HG03280 (cell line): ENCODE results near the gene SLC25A21.

Experiments used
- ATAC-seq: cut with Tn5 transposase; IDR thresholded peaks from one replicate; pipeline ENCODE4 v1.9.1; 2021; ENCODE audit warnings: mild to moderate bottlenecking, moderate library complexity; ENCODE audit not compliant: unreplicated experiment

SLC25A21 gene

GRCh38 chr14:36674659-36675058 lies 497.7 kb downstream of the SLC25A21 start:
- no peak for ATAC-seq

DNA sequence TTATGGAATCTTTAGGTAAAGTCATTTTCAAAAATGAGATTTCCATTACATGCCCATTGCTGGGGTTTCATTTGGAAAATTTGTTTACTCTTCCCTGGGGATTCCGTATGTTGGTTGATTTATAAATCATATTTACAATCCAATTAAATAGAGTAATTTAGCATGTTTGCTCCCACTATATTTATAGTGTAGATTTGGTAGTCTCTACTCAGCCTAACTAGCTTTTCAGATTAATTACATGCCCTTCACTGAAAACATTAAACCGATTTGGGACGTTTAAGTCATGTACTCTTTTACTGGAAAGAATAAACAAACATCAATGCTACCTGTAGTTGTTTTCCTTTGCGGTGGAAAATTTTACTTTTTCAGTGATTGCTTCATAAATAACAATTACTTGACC lies 500.3 kb downstream of the SLC25A21 start:
- ATAC-seq = no peak

DNA sequence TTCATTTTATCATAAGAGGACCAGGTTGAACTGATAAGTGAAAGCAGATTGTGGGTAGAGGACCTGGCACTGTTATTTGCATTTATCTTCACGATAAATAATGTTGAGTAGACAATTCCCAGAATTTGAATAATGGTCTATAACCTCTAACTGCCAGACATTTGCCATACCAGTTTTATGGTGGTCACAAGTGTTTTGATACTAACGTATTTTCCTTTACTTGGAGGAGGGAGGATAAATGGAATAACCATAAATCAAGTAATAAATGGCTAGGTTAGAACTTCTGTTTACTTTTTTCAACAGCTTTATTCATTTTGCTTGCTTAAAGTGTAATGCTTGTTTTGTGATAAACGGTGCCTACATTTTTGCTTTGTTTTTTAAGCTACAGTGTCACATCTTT lies 501.3 kb downstream of the SLC25A21 start:
- no peak for ATAC-seq

- ATAC-seq = no peak
These were observed 504.7 kb downstream of the SLC25A21 start for GRCh38 chr14:36667679-36668078.

DNA sequence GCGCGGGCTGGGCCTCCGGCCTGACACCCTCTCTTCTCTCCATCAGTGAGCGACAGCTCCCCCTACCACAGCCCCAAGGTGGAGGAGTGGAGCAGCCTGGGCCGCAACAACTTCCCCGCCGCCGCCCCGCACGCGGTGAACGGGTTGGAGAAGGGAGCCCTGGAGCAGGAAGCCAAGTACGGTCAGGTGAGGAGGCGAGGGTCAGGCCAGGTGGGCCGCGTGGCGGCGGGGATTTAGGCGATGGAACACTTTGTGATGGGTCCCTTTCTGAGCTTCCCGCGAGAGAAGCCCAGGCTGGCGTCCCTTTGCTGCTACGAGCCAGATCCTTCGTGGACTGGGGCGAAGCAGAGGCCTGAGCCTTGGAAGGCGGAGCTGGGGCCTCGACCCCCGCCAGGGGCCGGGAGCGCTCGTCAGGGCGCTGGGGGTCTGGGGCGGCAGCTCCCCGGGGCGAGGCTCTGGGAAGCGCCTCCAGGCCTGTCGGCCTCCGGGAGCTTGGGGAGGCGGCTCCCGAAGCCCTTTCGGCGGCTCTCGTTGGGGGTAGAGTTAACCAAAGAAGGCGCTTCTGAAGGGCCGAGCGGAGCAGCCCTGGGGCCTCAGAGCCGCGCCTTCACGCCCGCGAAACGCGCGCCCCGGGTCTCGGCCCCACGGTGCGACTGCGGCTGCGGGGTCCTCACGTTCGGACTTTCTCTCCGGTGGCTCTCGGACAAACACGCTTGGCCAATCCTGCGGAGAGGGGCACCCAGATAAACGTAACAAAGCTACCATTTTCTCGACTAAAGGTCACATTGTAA lies 505.8 kb downstream of the SLC25A21 start:
- no peak for ATAC-seq

GRCh38 chr14:36665887-36666415 lies 506.5 kb downstream of the SLC25A21 start:
- ATAC-seq = no peak

GRCh38 chr14:36664322-36665193 lies 507.8 kb downstream of the SLC25A21 start:
- no peak for ATAC-seq

DNA sequence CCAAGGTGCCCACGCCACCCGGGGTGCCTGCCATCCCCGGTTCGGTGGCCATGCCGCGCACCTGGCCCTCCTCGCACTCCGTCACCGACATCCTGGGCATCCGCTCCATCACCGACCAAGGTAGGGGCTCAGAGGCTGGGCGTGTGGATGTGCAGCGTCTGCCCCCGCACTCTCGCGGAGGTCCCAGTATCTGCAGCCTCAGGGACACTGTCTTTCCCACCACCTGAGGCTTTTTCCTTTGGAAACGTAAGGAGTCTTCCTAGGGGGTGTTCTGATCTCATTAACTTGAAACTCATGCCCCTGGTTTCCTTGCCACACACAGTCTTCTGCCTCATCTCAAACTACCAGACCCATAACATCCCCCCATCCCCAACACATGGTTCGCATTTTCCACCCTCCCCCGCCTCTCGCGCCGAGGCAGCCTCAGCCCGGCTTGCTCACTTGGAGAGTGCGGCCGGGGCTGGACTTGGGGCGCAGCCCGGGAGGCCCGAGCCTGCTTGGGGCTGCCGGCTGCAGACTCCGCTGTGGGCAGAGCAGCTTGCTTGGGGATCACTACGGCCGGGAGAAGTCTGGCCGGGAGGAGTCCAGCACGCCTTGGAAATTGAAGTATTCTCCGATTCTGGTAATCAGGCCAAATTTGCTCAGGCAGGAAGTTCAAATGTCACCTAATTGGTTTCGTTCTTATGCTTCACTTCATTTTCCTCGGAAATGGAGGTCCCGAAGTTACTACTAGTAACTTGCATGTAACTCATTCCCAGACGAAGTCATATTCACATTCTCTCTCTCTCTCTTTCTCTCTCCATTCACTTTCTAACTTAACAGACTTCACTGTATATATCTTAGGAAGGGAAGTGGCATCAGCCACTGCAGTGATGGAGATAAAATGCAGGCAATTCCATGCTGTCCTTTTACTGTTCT lies 508.7 kb downstream of the SLC25A21 start:
- no peak for ATAC-seq

GRCh38 chr14:36662543-36663403 lies 509.6 kb downstream of the SLC25A21 start:
- ATAC-seq = no peak

GRCh38 chr14:36662258-36662542 lies 510.2 kb downstream of the SLC25A21 start:
- ATAC-seq = no peak

DNA sequence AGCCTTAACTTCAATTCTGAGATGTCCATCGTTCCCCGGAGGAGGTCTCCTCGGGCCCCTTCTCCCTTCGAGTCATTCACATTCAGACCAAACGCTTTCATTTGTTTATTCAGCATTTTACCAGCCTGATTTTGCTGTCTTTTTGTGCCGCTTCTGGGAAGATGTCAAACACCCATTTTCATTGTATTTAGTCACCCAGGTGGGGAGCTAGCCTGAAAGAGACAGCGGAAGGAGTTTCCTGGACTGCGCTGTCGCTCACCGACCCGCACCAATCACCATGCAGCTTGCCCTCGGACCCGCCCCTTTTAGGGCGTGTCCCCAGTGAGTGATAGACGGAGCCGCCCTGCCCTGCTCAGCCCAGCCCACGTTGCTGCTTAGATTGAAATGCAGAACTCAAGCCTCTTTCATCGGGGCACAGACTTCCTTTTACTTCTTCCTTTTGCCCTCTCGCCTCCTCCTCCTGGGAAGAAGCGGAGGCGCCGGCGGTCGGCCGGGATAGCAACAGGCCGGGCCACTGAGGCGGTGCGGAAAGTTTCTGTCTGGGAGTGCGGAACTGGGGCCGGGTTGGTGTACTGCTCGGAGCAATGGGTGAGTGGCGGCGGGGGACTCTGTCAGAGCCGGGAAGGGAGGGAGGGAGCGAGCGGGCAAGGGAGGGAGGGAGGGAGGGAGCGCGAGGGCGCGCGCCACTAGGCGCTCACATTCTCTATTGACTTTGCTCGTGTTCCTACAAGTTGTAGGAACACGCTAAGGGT lies 510.7 kb downstream of the SLC25A21 start, which contains the start of gene PAX9:
Gene PAX9, plus strand, starts transcription at position 355 of the 752 bp plus-strand sequence. Its CDS starts 230 bp downstream, at position 585.
- ATAC-seq = peak; percentile 74

GRCh38 chr14:36660736-36661505 lies 511.5 kb downstream of the SLC25A21 start:
- no peak for ATAC-seq

DNA sequence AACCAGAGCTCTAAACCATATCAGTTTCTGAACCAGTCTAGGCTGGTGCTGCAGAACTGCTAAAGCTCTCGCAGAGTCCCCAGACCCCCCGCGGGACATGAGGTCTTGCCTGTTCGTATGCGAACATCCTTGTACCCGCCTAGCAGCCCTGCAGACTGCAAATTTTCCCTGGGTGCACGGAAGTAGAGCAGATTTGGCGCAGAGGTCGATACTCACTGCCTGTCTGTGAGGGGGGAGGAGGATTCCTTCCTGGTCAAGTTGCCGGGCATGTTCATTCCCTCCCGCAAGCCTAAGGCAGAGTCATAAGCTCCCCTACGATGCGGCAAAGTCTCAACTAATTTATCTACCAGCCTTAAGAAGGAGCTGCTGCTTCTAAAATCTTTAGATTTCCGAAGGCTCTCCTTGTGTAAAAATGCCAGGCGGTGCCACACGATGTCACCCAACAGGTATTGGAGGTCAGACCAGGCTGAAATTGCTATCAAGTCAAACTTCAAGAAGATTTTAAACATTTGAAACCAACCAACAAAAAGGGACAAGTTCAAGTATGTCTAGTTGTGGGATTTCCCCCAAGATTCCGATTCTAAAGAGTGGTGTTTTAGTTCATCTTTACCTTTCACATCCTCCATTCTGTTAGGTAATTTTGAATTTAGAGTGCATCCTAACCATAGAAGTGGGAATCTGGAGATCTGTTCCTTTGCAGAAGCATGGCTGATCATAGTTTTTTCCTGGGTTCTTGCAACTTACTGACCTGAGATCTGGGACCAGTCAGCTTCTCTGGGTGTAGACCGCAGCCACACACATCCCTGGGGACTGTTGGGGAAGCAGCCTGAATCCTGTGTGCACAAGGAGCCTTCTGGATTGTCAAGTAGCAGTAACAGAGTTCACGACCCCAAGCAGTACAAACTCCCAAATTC lies 512.3 kb downstream of the SLC25A21 start:
- no peak for ATAC-seq

- no peak for ATAC-seq
These were observed 513.2 kb downstream of the SLC25A21 start for GRCh38 chr14:36659010-36659821.

- ATAC-seq = no peak
These were observed 514.0 kb downstream of the SLC25A21 start for GRCh38 chr14:36658123-36659009.
